Measurements from ENCODE around the gene SEMA3E.
"Not testable (repeated sequence)": the region's sequence is repeated elsewhere in the genome, so short reads cannot be mapped to it uniquely, and the experiment has no call there.

Gene SEMA3E

DNA sequence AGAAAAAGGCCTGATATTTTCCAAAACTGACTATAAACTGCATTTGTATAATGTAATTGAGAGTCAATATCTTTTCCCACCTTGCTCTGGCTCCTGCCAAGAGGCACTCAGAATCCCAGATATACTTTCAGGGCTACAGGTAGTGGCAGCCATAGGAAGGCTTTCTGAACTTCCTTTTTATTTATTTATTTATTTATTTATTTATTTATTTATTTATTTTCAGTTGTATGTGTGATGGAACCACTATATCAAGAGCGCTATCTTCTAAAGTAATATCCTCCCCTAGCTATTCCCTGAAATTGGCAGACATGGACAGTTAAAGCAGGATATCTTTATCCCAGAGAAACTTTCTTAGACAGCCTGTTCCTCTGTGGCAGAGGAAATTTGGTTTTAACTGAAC is 86.7 kb downstream of the SEMA3E start:
- Histone ChIP-seq H3K9ac (ENCODE audit: low read length) (no peak overlapping the region), H3K9me3 (ENCODE audit: insufficient read depth, low read length) (0 out of 2 replicates have a peak, but pooled peaks cover 3% of the 10 kb centered on the region), H4K20me1 (ENCODE audit: low read depth, low read length) (no peaks in the 10 kb centered on the region), H3K79me2 (ENCODE audit: insufficient read depth, low read length) (no peaks in the 10 kb centered on the region), H3K4me3 (ENCODE audit: insufficient read depth, low read length, poor library complexity, severe bottlenecking) (no peak overlapping the region), H3K27ac (ENCODE audit: low read depth, low read length) (no peak overlapping the region), H3K27me3 (ENCODE audit: low read length) (no peaks in the 10 kb centered on the region), H3K36me3 (ENCODE audit: low read length) (no peaks in the 10 kb centered on the region), H3K4me2 (ENCODE audit: low read depth, low read length, poor library complexity, severe bottlenecking) (no peak overlapping the region), H3F3A (ENCODE audit: insufficient read depth) (no peaks in the 10 kb centered on the region), H3K9me2 (replicated peaks; ENCODE audit: insufficient read depth, low read length) (no peaks in the 10 kb centered on the region), H2AFZ (ENCODE audit: low read depth, low read length, severe bottlenecking) (no peak overlapping the region)
- TF ChIP-seq EZH2phosphoT487 (conservative IDR thresholded peaks at IDR 0.05; ENCODE audit: low read length), result no peak
- TF ChIP-seq, protein P1, sequence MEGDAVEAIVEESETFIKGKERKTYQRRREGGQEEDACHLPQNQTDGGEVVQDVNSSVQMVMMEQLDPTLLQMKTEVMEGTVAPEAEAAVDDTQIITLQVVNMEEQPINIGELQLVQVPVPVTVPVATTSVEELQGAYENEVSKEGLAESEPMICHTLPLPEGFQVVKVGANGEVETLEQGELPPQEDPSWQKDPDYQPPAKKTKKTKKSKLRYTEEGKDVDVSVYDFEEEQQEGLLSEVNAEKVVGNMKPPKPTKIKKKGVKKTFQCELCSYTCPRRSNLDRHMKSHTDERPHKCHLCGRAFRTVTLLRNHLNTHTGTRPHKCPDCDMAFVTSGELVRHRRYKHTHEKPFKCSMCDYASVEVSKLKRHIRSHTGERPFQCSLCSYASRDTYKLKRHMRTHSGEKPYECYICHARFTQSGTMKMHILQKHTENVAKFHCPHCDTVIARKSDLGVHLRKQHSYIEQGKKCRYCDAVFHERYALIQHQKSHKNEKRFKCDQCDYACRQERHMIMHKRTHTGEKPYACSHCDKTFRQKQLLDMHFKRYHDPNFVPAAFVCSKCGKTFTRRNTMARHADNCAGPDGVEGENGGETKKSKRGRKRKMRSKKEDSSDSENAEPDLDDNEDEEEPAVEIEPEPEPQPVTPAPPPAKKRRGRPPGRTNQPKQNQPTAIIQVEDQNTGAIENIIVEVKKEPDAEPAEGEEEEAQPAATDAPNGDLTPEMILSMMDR (IDR thresholded peaks at IDR 0.05; ENCODE audit: insufficient read depth, low read length, poor library complexity, severe bottlenecking), result no peak

DNA sequence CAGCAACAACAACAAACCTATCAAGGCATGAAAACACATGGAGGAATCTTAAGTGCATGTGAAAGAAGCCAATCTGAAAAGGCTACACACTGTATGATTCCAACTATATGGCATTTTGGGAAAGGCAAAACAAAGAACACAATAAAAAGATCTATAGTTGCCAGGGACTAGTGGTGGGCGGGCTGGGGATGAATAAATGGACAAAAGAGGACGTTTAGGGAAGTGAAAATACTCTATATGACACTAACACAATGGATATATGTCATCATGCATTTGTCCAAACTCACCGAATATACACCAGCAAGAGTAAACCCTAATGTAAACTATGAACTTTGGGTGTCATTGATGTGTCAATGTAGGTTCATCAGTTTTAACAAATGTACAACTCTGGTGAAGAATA is 89.1 kb downstream of the SEMA3E start:
- Histone ChIP-seq H2AFZ (ENCODE audit: low read depth, low read length, severe bottlenecking) (no peak overlapping the region), H3K9ac (ENCODE audit: low read length) (no peak overlapping the region), H3K27ac (ENCODE audit: low read depth, low read length) (no peak overlapping the region), H4K20me1 (ENCODE audit: low read depth, low read length) (no peaks in the 10 kb centered on the region), H3K79me2 (ENCODE audit: insufficient read depth, low read length) (no peaks in the 10 kb centered on the region), H3F3A (ENCODE audit: insufficient read depth) (no peaks in the 10 kb centered on the region), H3K4me3 (ENCODE audit: insufficient read depth, low read length, poor library complexity, severe bottlenecking) (no peak overlapping the region), H3K27me3 (ENCODE audit: low read length) (no peaks in the 10 kb centered on the region), H3K36me3 (ENCODE audit: low read length) (no peaks in the 10 kb centered on the region), H3K4me2 (ENCODE audit: low read depth, low read length, poor library complexity, severe bottlenecking) (no peak overlapping the region), H3K9me2 (replicated peaks; ENCODE audit: insufficient read depth, low read length) (no peaks in the 10 kb centered on the region), H3K9me3 (ENCODE audit: insufficient read depth, low read length) (no peaks in the 10 kb centered on the region)
- TF ChIP-seq, protein P1 (IDR thresholded peaks at IDR 0.05; ENCODE audit: insufficient read depth, low read length, poor library complexity, severe bottlenecking), result no peak
- TF ChIP-seq EZH2phosphoT487 (conservative IDR thresholded peaks at IDR 0.05; ENCODE audit: low read length), result no peak

DNA sequence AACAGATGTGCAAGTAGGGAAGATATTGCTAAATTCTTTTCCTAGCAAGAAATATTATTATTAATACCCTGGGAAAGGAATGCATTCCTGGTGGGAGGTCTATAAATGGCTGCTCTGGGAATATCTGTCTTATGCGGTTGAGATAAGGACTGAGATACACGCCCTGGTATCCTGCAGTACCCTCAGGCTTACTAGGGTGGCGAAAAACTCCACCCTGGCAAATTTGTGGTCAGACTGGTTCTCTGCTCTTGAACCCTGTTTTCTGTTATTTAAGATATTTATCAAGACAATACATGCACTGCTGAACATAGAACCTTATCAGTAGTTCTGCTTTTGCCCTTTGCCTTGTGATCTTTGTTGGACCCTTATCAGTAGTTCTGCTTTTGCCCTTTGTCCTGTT is 96.4 kb downstream of the SEMA3E start:
- not testable (repeated sequence) for H3F3A ChIP-seq (ENCODE audit: insufficient read depth); H3K9me3 ChIP-seq (ENCODE audit: insufficient read depth, low read length); H3K4me3 ChIP-seq (ENCODE audit: insufficient read depth, low read length, poor library complexity, severe bottlenecking); H3K27ac ChIP-seq (ENCODE audit: low read depth, low read length); H4K20me1 ChIP-seq (ENCODE audit: low read depth, low read length); H3K36me3 ChIP-seq (ENCODE audit: low read length); H3K79me2 ChIP-seq (ENCODE audit: insufficient read depth, low read length); H3K4me2 ChIP-seq (ENCODE audit: low read depth, low read length, poor library complexity, severe bottlenecking); H2AFZ ChIP-seq (ENCODE audit: low read depth, low read length, severe bottlenecking); H3K27me3 ChIP-seq (ENCODE audit: low read length); H3K9ac ChIP-seq (ENCODE audit: low read length); H3K9me2 ChIP-seq (replicated peaks; ENCODE audit: insufficient read depth, low read length)

DNA sequence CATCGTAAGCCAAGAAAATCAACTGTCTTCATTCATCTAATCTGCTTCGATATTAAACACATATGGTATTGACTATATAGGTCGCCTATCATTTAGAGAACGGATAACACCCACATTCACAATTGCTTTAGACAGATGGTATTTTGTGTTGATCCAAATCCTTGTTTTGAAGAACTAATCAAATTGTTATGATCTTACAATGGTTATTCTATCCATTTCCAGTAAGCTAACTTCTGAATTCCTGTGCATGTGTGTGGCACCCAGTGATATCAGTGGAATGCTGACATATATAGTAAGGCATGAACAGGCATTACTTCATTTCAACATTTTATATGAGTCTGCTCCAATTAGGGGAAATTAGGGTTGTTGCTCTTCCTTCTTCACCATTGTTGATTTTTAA is 98.8 kb downstream of the SEMA3E start:
- Histone ChIP-seq H3K36me3 (ENCODE audit: low read length) (no peaks in the 10 kb centered on the region), H3K27ac (ENCODE audit: low read depth, low read length) (no peak overlapping the region), H3K4me3 (ENCODE audit: insufficient read depth, low read length, poor library complexity, severe bottlenecking) (no peak overlapping the region), H3K4me2 (ENCODE audit: low read depth, low read length, poor library complexity, severe bottlenecking) (no peak overlapping the region), H3F3A (ENCODE audit: insufficient read depth) (no peaks in the 10 kb centered on the region), H3K9me3 (ENCODE audit: insufficient read depth, low read length) (no peaks in the 10 kb centered on the region), H2AFZ (ENCODE audit: low read depth, low read length, severe bottlenecking) (no peak overlapping the region), H3K27me3 (ENCODE audit: low read length) (no peaks in the 10 kb centered on the region), H3K79me2 (ENCODE audit: insufficient read depth, low read length) (no peaks in the 10 kb centered on the region), H4K20me1 (ENCODE audit: low read depth, low read length) (no peaks in the 10 kb centered on the region), H3K9ac (ENCODE audit: low read length) (no peak overlapping the region), H3K9me2 (replicated peaks; ENCODE audit: insufficient read depth, low read length) (no peaks in the 10 kb centered on the region)
- no peak for TF ChIP-seq EZH2phosphoT487 (conservative IDR thresholded peaks at IDR 0.05; ENCODE audit: low read length)
- TF ChIP-seq, protein P1 (IDR thresholded peaks at IDR 0.05; ENCODE audit: insufficient read depth, low read length, poor library complexity, severe bottlenecking), result no peak
